DND-41 (cell line): ENCODE data around the gene SUSD6.

ENCODE experiments used
- ATAC-seq: fragments of 200-7000 bp; cut with Tn5 transposase; 3 replicates; pipeline ENCODE4 v1.9.1; 2021; ENCODE audit warnings: low read depth; ENCODE audit not compliant: insufficient read depth
- DNase-seq: peaks from one replicate; pipeline ENCODE4 v3.0.0-alpha.2; 2020
- H2AFZ ChIP-seq: 2 replicates; pipeline ENCODE4 v1.6.0; 2012; ENCODE audit warnings: low read depth, low read length
- H3K27ac ChIP-seq: 2 replicates; pipeline ENCODE4 v1.5.1; 2012; ENCODE audit warnings: low read length, inconsistent platforms
- H3K27me3 ChIP-seq: fragments of 200-600 bp; sonication (generic); 2 replicates; pipeline ENCODE4 v1.6.0; 2012; ENCODE audit warnings: low read length, mild to moderate bottlenecking, inconsistent platforms; ENCODE audit not compliant: insufficient read depth, poor library complexity
- H3K36me3 ChIP-seq: 2 replicates; pipeline ENCODE4 v1.5.1; 2012; ENCODE audit warnings: low read length, inconsistent platforms; ENCODE audit not compliant: insufficient read depth
- H3K4me1 ChIP-seq: 2 replicates; pipeline ENCODE4 v1.5.1; 2012; ENCODE audit warnings: mild to moderate bottlenecking, low read length; ENCODE audit not compliant: insufficient read depth
- H3K4me2 ChIP-seq: 2 replicates; pipeline ENCODE4 v1.6.0; 2012; ENCODE audit warnings: mild to moderate bottlenecking, moderate library complexity, low read length, inconsistent platforms; ENCODE audit not compliant: insufficient read depth
- H3K4me3 ChIP-seq, 2 experiments: fragments of 200-600 bp in 1 of 2; shearing (Covaris generic) in 1 of 2; 2 replicates each; pipeline ENCODE4 v1.5.1; 2012 to 2016; ENCODE audit warnings: inconsistent platforms in 2 of 2, low read length in 2 of 2, mild to moderate bottlenecking in 2 of 2, low read depth in 1 of 2, moderate library complexity in 1 of 2
- H3K79me2 ChIP-seq: 2 replicates; pipeline ENCODE4 v1.6.0; 2012; ENCODE audit warnings: low read length, inconsistent platforms; ENCODE audit not compliant: insufficient read depth
- H3K9ac ChIP-seq: 2 replicates; pipeline ENCODE4 v1.6.0; 2012; ENCODE audit warnings: low read depth, mild to moderate bottlenecking, inconsistent platforms, low read length, moderate library complexity
- H3K9me3 ChIP-seq: 2 replicates; pipeline ENCODE4 v1.5.1; 2012; ENCODE audit warnings: low read length, moderate library complexity, mild to moderate bottlenecking, inconsistent platforms; ENCODE audit not compliant: insufficient read depth, severe bottlenecking
- H4K20me1 ChIP-seq: 2 replicates; pipeline ENCODE4 v1.6.0; 2012; ENCODE audit warnings: low read length; ENCODE audit not compliant: insufficient read depth
- EZH2 ChIP-seq: IDR thresholded peaks from 3 replicates; pipeline ENCODE4 v1.6.1; 2012; ENCODE audit warnings: borderline replicate concordance, low read depth, mild to moderate bottlenecking, moderate library complexity, low read length, inconsistent platforms; ENCODE audit not compliant: severe bottlenecking
- TF ChIP-seq, protein P1 (sequence below): IDR thresholded peaks from 2 replicates; pipeline ENCODE4 v1.5.1; 2012; ENCODE audit warnings: borderline replicate concordance, low read length, moderate library complexity, mild to moderate bottlenecking; ENCODE audit not compliant: poor library complexity, severe bottlenecking; ENCODE audit errors: extremely low read depth

SUSD6 gene

GRCh38 chr14:69573831-69574262 lies 37.5 kb upstream of the SUSD6 start:
- Histone ChIP-seq H4K20me1 (no peaks in the 10 kb centered on the region), H3K27me3 (peaks cover 2% of the 10 kb centered on the region), H2AFZ (no peak overlapping the region), H3K9ac (no peak overlapping the region), H3K9me3 (no peaks in the 10 kb centered on the region), H3K4me1 (no peaks in the 10 kb centered on the region), H3K4me2 (no peak overlapping the region), H3K36me3 (no peaks in the 10 kb centered on the region), H3K79me2 (no peaks in the 10 kb centered on the region), H3K27ac (no peak overlapping the region), H3K4me3 (no peak overlapping the region)
- TF ChIP-seq EZH2, result no peak
- TF ChIP-seq, protein P1, sequence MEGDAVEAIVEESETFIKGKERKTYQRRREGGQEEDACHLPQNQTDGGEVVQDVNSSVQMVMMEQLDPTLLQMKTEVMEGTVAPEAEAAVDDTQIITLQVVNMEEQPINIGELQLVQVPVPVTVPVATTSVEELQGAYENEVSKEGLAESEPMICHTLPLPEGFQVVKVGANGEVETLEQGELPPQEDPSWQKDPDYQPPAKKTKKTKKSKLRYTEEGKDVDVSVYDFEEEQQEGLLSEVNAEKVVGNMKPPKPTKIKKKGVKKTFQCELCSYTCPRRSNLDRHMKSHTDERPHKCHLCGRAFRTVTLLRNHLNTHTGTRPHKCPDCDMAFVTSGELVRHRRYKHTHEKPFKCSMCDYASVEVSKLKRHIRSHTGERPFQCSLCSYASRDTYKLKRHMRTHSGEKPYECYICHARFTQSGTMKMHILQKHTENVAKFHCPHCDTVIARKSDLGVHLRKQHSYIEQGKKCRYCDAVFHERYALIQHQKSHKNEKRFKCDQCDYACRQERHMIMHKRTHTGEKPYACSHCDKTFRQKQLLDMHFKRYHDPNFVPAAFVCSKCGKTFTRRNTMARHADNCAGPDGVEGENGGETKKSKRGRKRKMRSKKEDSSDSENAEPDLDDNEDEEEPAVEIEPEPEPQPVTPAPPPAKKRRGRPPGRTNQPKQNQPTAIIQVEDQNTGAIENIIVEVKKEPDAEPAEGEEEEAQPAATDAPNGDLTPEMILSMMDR, result no peak
- DNase-seq (no peak), ATAC-seq (no peak)

GRCh38 chr14:69574263-69574953 lies 37.0 kb upstream of the SUSD6 start, which contains the start of gene CCDC177:
TSS of gene CCDC177 (minus strand) at chr14:69574871. CDS start at chr14:69573622, 1,249 bp downstream.
- Histone ChIP-seq H3K27ac (no peak within 1 kb of the TSS), H3K4me1 (no peaks in the 10 kb centered on the region), H3K9ac (no peak within 1 kb of the TSS), H3K4me2 (no peak within 1 kb of the TSS), H3K27me3 (peaks cover 2% of the 10 kb centered on the region), H3K36me3 (no peaks in the 10 kb centered on the region), H3K79me2 (no peaks in the 10 kb centered on the region), H3K4me3 (no peak within 1 kb of the TSS), H2AFZ (no peak within 1 kb of the TSS), H4K20me1 (no peaks in the 10 kb centered on the region), H3K9me3 (no peaks in the 10 kb centered on the region)
- DNase-seq (no peak), ATAC-seq (peak; percentile 33; the same call in 1 of the 3 replicates)
- no peak for TF ChIP-seq EZH2
- TF ChIP-seq, protein P1, result peak; percentile 26

DNA sequence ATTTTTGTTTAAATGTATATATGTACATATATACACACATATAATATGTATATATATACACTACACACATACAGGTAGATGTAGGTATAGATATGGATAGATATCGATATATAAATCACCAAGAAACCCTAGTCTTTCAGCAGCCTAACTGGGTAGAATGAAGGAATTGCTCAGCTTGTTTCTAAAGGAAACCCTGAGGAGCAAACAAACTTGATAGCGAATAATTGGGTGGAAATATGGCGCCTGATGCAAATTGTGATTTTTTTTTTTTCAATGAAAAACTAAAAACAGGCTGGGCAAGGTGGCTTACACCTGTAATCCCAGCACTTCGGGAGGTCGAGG lies 36.5 kb upstream of the SUSD6 start:
- Histone ChIP-seq H3K27me3 (peaks cover 2% of the 10 kb centered on the region), H3K9ac (no peak overlapping the region), H3K4me1 (no peaks in the 10 kb centered on the region), H4K20me1 (no peaks in the 10 kb centered on the region), H3K4me3 (no peak overlapping the region), H3K79me2 (no peaks in the 10 kb centered on the region), H2AFZ (no peak overlapping the region), H3K36me3 (no peaks in the 10 kb centered on the region), H3K4me2 (no peak overlapping the region), H3K9me3 (no peaks in the 10 kb centered on the region), H3K27ac (no peak overlapping the region)
- no peak for DNase-seq
- TF ChIP-seq, protein P1, result no peak
- no peak for TF ChIP-seq EZH2
- ATAC-seq, result no peak
